Measurements from ENCODE around the gene DCAF4L1. TPM values are rescaled to one million over a fixed set of nuclear protein-coding genes. Genes with fewer than 3 reads are reported as not detected.

Gene DCAF4L1
- 0.32 TPM for total RNA-seq
- long read RNA-seq = 0 reads

- intact Hi-C loops (cut with micrococcal nuclease) = no loop called here
- ATAC-seq (no peak), DNase-seq (no peak)
Observed at GRCh38 chr4:41981456-41981855, at the start of gene DCAF4L1. Gene DCAF4L1, plus strand, starts transcription at chr4:41981756. Its CDS starts 37 bp downstream, at chr4:41981793.

GRCh38 chr4:41932988-41933387 is 48.6 kb upstream of the DCAF4L1 start:
- ATAC-seq (no peak), DNase-seq (no peak)
- intact Hi-C loops (cut with micrococcal nuclease) = no loop called here

- intact Hi-C loops (cut with micrococcal nuclease) = no loop called here
- no peak for ATAC-seq
- no peak for DNase-seq
Observed at GRCh38 chr4:41933997-41934503, 47.5 kb upstream of the DCAF4L1 start.

GRCh38 chr4:41934514-41934900 is 47.0 kb upstream of the DCAF4L1 start:
- intact Hi-C loops (cut with micrococcal nuclease) = no loop called here

GRCh38 chr4:41934901-41935651 is 46.5 kb upstream of the DCAF4L1 start, which contains the start of gene TMEM33:
Gene TMEM33, plus strand, starts transcription at chr4:41935429. Its CDS starts 56 bp downstream, at chr4:41935485.
- ATAC-seq = peak; percentile 98
- DNase-seq = peak; percentile 90
- intact Hi-C loops (cut with micrococcal nuclease) = no loop called here

More at GRCh38 chr4:41934514-41934900, 47.0 kb upstream of the DCAF4L1 start:
- no peak for DNase-seq
- peak; percentile 16 for ATAC-seq

GRCh38 chr4:41935652-41936021 is 45.9 kb upstream of the DCAF4L1 start:
- ATAC-seq (peak; percentile 5), DNase-seq (no peak)
- intact Hi-C loops (cut with micrococcal nuclease) = no loop called here

GRCh38 chr4:41939016-41939626 is 42.4 kb upstream of the DCAF4L1 start:
- ATAC-seq (no peak), DNase-seq (no peak)
- intact Hi-C loops (cut with micrococcal nuclease) = no loop called here

GRCh38 chr4:41940834-41941233 is 40.7 kb upstream of the DCAF4L1 start:
- ATAC-seq (no peak), DNase-seq (no peak)
- intact Hi-C loops (cut with micrococcal nuclease) = no loop called here

GRCh38 chr4:41943506-41943905 is 38.0 kb upstream of the DCAF4L1 start:
- ATAC-seq (no peak), DNase-seq (no peak)
- intact Hi-C loops (cut with micrococcal nuclease) = no loop called here

- intact Hi-C loops (cut with micrococcal nuclease) = no loop called here
- no peak for ATAC-seq
- no peak for DNase-seq
Observed at GRCh38 chr4:41944089-41944488, 37.5 kb upstream of the DCAF4L1 start.

GRCh38 chr4:41949531-41949930 is 32.0 kb upstream of the DCAF4L1 start:
- intact Hi-C loops (cut with micrococcal nuclease) = no loop called here

GRCh38 chr4:41957634-41958033 is 23.9 kb upstream of the DCAF4L1 start:
- ATAC-seq (no peak), DNase-seq (no peak)
- intact Hi-C loops (cut with micrococcal nuclease) = no loop called here

More at GRCh38 chr4:41949531-41949930, 32.0 kb upstream of the DCAF4L1 start:
- no peak for DNase-seq
- ATAC-seq = no peak

GRCh38 chr4:41963105-41963504 is 18.5 kb upstream of the DCAF4L1 start:
- ATAC-seq (no peak), DNase-seq (no peak)
- intact Hi-C loops (cut with micrococcal nuclease) = no loop called here

- DNase-seq (no peak), ATAC-seq (no peak)
- intact Hi-C loops (cut with micrococcal nuclease) = no loop called here
Observed at GRCh38 chr4:41964401-41964800, 17.2 kb upstream of the DCAF4L1 start.

- intact Hi-C loops (cut with micrococcal nuclease) = no loop called here
- no peak for DNase-seq
- ATAC-seq = no peak
Observed at GRCh38 chr4:41967392-41967791, 14.2 kb upstream of the DCAF4L1 start.

- ATAC-seq (no peak), DNase-seq (no peak)
- intact Hi-C loops (cut with micrococcal nuclease) = no loop called here
Observed at GRCh38 chr4:41969671-41970070, 11.9 kb upstream of the DCAF4L1 start.

- DNase-seq = no peak
- intact Hi-C loops (cut with micrococcal nuclease) = no loop called here
- no peak for ATAC-seq
Observed at GRCh38 chr4:41975341-41975740, 6.2 kb upstream of the DCAF4L1 start.

GRCh38 chr4:41976775-41977516 is 4.6 kb upstream of the DCAF4L1 start:
- DNase-seq (no peak), ATAC-seq (no peak)
- intact Hi-C loops (cut with micrococcal nuclease) = no loop called here

- ATAC-seq (no peak), DNase-seq (no peak)
- intact Hi-C loops (cut with micrococcal nuclease) = no loop called here
Observed at GRCh38 chr4:41977709-41978108, 3.8 kb upstream of the DCAF4L1 start.

GRCh38 chr4:41982716-41983115 is 1.2 kb downstream of the DCAF4L1 start:
- intact Hi-C loops (cut with micrococcal nuclease) = no loop called here
- ATAC-seq (no peak), DNase-seq (no peak)
